K562 (cell line): ENCODE results near the gene HMGCL. TPM values are rescaled to one million over a fixed set of nuclear protein-coding genes. Genes with fewer than 3 reads are reported as not detected.

ENCODE experiments used
- ATAC-seq: fragments of 200-7000 bp; cut with Tn5 transposase; 3 replicates; pipeline ENCODE4 v1.9.1; 2020; ENCODE audit warnings: moderate library complexity
- BruUV-seq: library from RNA; stranded (reverse); fragments of 400-500 nt; replicated peaks from 2 replicates; lab custom pipeline; 2021; lab: Mats Ljungman, UMichigan
- CTCF ChIA-PET: fragments of 300-600 bp; formaldehyde crosslinking; extraction: SDS; loops from one replicate; lab custom pipeline; 2021; ENCODE audit warnings: low intra/inter-chr PET ratio; lab: Yijun Ruan, JAX
- POLR2A ChIA-PET: fragments of 300-600, 350-650 bp; sonication (Branson Sonifier 250); formaldehyde crosslinking; extraction: SDS; loops from one replicate; lab custom pipeline; 2021; ENCODE audit warnings: antibody characterized with exemption, inconsistent platforms; lab: Yijun Ruan, JAX
- DNase-seq, 4 experiments: peaks; one replicate each; pipeline versions ENCODE4 v3.0.0 to v3.0.0-alpha.2; 2011 to 2018; ENCODE audit warnings: low spot score in 3 of 4, mixed read lengths in 3 of 4; ENCODE audit errors: extremely low read depth in 1 of 4
- FAIRE-seq: peaks from 2 replicates; lab custom pipeline; 2011; peaks lifted over from hg19 to GRCh38; lab: Jason Lieb, UNC
- H2AFZ ChIP-seq: 2 replicates; pipeline ENCODE4 v1.6.0; 2011; ENCODE audit warnings: low read depth, low read length, control low read depth, inconsistent platforms
- H3K27ac ChIP-seq: fragments of 200-600 bp; 3 replicates; pipeline ENCODE4 v1.8.0; 2011; ENCODE audit warnings: low read depth, mild to moderate bottlenecking, control low read depth, inconsistent platforms, low read length, moderate library complexity, mixed read lengths; ENCODE audit errors: extremely low read depth
- H3K27me3 ChIP-seq, 2 experiments: fragments of 300-600 bp in 1 of 2; 2 replicates in 1 of 2; 3 replicates in 1 of 2; pipeline versions ENCODE4 v1.6.0 to v1.8.0; 2011; ENCODE audit warnings: inconsistent platforms in 2 of 2, low read length in 2 of 2, mild to moderate bottlenecking in 1 of 2, mixed read lengths in 1 of 2, moderate library complexity in 1 of 2; ENCODE audit not compliant: control insufficient read depth in 2 of 2, insufficient read depth in 2 of 2
- H3K36me3 ChIP-seq: fragments of 300-600 bp; 3 replicates; pipeline ENCODE4 v1.8.0; 2011; ENCODE audit warnings: mild to moderate bottlenecking, low read length, inconsistent platforms; ENCODE audit not compliant: control insufficient read depth, insufficient read depth
- H3K4me1 ChIP-seq, 2 experiments: fragments of 200-600 bp in 1 of 2; replicated peaks in 1 of 2; 2 replicates in 1 of 2; 3 replicates in 1 of 2; pipeline versions ENCODE4 v1.5.1 to v1.8.0; 2011; ENCODE audit warnings: inconsistent platforms in 2 of 2, low read length in 2 of 2, mild to moderate bottlenecking in 1 of 2, mixed read lengths in 1 of 2, moderate library complexity in 1 of 2; ENCODE audit not compliant: control insufficient read depth in 2 of 2, insufficient read depth in 2 of 2
- H3K4me2 ChIP-seq: 2 replicates; pipeline ENCODE4 v1.6.1; 2011; ENCODE audit warnings: low read length, control low read depth, inconsistent platforms, mixed read lengths; ENCODE audit not compliant: insufficient read depth
- H3K4me3 ChIP-seq: fragments of 200-600 bp; sonication (generic), shearing (Covaris generic); 2 replicates; pipeline ENCODE4 v1.5.1; 2016; ENCODE audit warnings: control low read depth, inconsistent platforms
- H3K79me2 ChIP-seq: fragments of 200-600 bp; 3 replicates; pipeline ENCODE4 v1.8.0; 2011; ENCODE audit warnings: low read length, inconsistent platforms; ENCODE audit not compliant: control insufficient read depth, insufficient read depth
- H3K9ac ChIP-seq, 2 experiments: 2 replicates each; pipeline versions ENCODE4 v1.6.0 to v1.6.1; 2011; ENCODE audit warnings: low read depth in 2 of 2, low read length in 2 of 2, control low read depth in 1 of 2, inconsistent platforms in 1 of 2, mild to moderate bottlenecking in 1 of 2, mixed read lengths in 1 of 2; ENCODE audit not compliant: insufficient read depth in 1 of 2
- H3K9me1 ChIP-seq: one replicate; pipeline ENCODE4 v1.6.0; 2011; ENCODE audit warnings: inconsistent platforms, mild to moderate bottlenecking, low read length, moderate library complexity; ENCODE audit not compliant: control insufficient read depth, insufficient read depth
- H3K9me3 ChIP-seq: replicated peaks from 2 replicates; pipeline ENCODE4 v1.5.1; 2011; ENCODE audit warnings: low read depth, low read length, inconsistent platforms; ENCODE audit not compliant: control insufficient read depth, insufficient read depth
- H4K20me1 ChIP-seq: replicated peaks from 2 replicates; pipeline ENCODE4 v1.6.1; 2011; ENCODE audit warnings: low read length, inconsistent platforms, mixed read lengths; ENCODE audit not compliant: control insufficient read depth, insufficient read depth
- ELK3 ChIP-seq: fragments of 450-650 bp; formaldehyde crosslinking; IDR thresholded peaks from 2 replicates; pipeline ENCODE4 v1.4.0; 2020; ENCODE audit warnings: mild to moderate bottlenecking
- ERF ChIP-seq: fragments of 450-650 bp; formaldehyde crosslinking; IDR thresholded peaks from 2 replicates; pipeline ENCODE4 v1.4.0; 2020; ENCODE audit warnings: mild to moderate bottlenecking, mixed read lengths
- FOXA3 ChIP-seq, 2 experiments: fragments of 450-650 bp in 1 of 2; sonication (generic) in 1 of 2; formaldehyde crosslinking; IDR thresholded peaks in 1 of 2; conservative IDR thresholded peaks in 1 of 2; 2 replicates each; pipeline versions ENCODE4 v1.4.0 to v1.8.0; 2020 to 2022; ENCODE audit warnings: mild to moderate bottlenecking in 2 of 2, missing genetic modification reagents in 1 of 2
- SPI1 ChIP-seq: IDR thresholded peaks from 2 replicates; pipeline ENCODE4 v1.6.1; 2011; ENCODE audit warnings: low read depth, low read length, control low read depth, borderline replicate concordance
- TCF3 ChIP-seq: sonication (generic); formaldehyde crosslinking; IDR thresholded peaks from 2 replicates; pipeline ENCODE4 v1.4.0; 2020; ENCODE audit warnings: mild to moderate bottlenecking, missing genetic modification reagents
- ZNF174 ChIP-seq: fragments of 250-450 bp; sonication (Bioruptor Pico); IDR thresholded peaks from 2 replicates; pipeline ENCODE4 v1.4.0; 2020; ENCODE audit warnings: mild to moderate bottlenecking
- in situ Hi-C: fragments of 300-500 bp; cut with MboI; formaldehyde crosslinking; loops from 4 replicates; pipeline ENCODE4 v1.15.0; 2018; ENCODE audit warnings: inconsistent platforms, mixed read lengths
- intact Hi-C: fragments of 100-400 bp; cut with micrococcal nuclease; formaldehyde crosslinking; loops from 2 replicates; pipeline ENCODE4 v1.14.2; 2022
- polyA plus RNA-seq, 8 experiments: library from polyadenylated mRNA; depleted of rRNA in 4 of 8; stranded (reverse) in 5 of 8; unstranded in 3 of 8; fragments of >200 nt; fragmentation: Nextera tagmentation in 2 of 8; fragmentation: Illumina TruSeq in 1 of 8; extraction: Ambion mirVana in 2 of 8; extraction: Trizol in 1 of 8; gene quantifications; 2 replicates each; pipeline versions ENCODE4 v1.2.1 to v1.2.3, GENCODE V29; 2011 to 2014; ENCODE audit warnings: inconsistent platforms in 1 of 8, missing spikeins in 1 of 8
- total RNA-seq, 7 experiments: library from RNA; depleted of rRNA in 6 of 7; stranded (reverse); fragments of >200 nt in 6 of 7; fragmentation: Illumina TruSeq in 2 of 7; extraction: Trizol in 2 of 7; gene quantifications; 2 replicates each; pipeline versions ENCODE4 v1.2.1 to v1.2.3, GENCODE V29; 2011 to 2021; ENCODE audit warnings: low replicate concordance in 1 of 7

Gene HMGCL
- total and polyA plus RNA-seq, 9 of the 15 experiments (the other 6 are each of a cell fraction or from before 2014, with no cell fraction given), result 18.0 to 82.2 (median 24.2) TPM

GRCh38 chr1:23816906-23817305 lies 8.3 kb downstream of the HMGCL start:
- POLR2A ChIA-PET, result interaction anchor here (0.7 to 1.3 kb wide), 4 partner anchors 8 to 50 kb away, joined by 3 to 4 read pairs (median 4); partner anchors contain the start of gene HMGCL
- Histone ChIP-seq H3K27ac (no peak overlapping the region), H3K9ac (no peak overlapping the region), H3K9me1 (no peaks in the 10 kb centered on the region), H3K27me3 (no peaks in the 10 kb centered on the region), H2AFZ (no peak overlapping the region), H3K4me2 (no peak overlapping the region), H3K79me2 (no peaks in the 10 kb centered on the region)
- in situ Hi-C loops, result no loop called here
- intact Hi-C loops, result no loop called here
- TF ChIP-seq ERF (0 out of 2 replicates have a peak, but pooled peaks have one; percentile 17), ELK3 (no peak), TCF3 (CRISPR knock-in tag) (peak; percentile 62), ZNF174 (CRISPR knock-in tag) (no peak), FOXA3 (CRISPR knock-in tag; conservative IDR thresholded peaks at IDR 0.05 in 1 of 2, IDR thresholded peaks at IDR 0.05 in 1 of 2) (peak in 1 of 2 experiments; percentile 43; a peak in 1 of 4 replicates), SPI1 (peak; percentile 58)
- TF ChIP-seq, all 486 proteins: peak for 4
- Histone ChIP-seq H4K20me1 (no peaks in the 10 kb centered on the region), H3K4me3 (no peak overlapping the region), H3K36me3 (peaks cover 25% of the 10 kb centered on the region; the same call in 2 of the 3 replicates), H3K4me1 (no peaks in the 10 kb centered on the region; a peak in 1 of 5 replicates), H3K9me3 (no peaks in the 10 kb centered on the region)
- BruUV-seq, result no TSS peak
- ATAC-seq (peak; percentile 34), FAIRE-seq (no peak), DNase-seq (no peak)
- CTCF ChIA-PET, result no interaction called here
